HG03520 (cell line): ENCODE data around the gene RABGGTA.

ENCODE experiments used
- ATAC-seq: cut with Tn5 transposase; IDR thresholded peaks from one replicate; pipeline ENCODE4 v1.9.1; 2021; ENCODE audit warnings: mild to moderate bottlenecking, moderate library complexity; ENCODE audit not compliant: unreplicated experiment

The RABGGTA gene

GRCh38 chr14:24271134-24271833 lies at the start of gene RABGGTA:
Gene RABGGTA (minus strand): TSS chr14:24271597. CDS start chr14:24271115, 482 bp downstream.
- ATAC-seq: peak; percentile 86

- ATAC-seq: no peak
Observed at GRCh38 chr14:24317141-24317928, 45.9 kb upstream of the RABGGTA start.

- ATAC-seq: no peak
Observed at GRCh38 chr14:24316597-24316950, 45.2 kb upstream of the RABGGTA start.

- no peak for ATAC-seq
Observed at GRCh38 chr14:24315807-24316596, 44.6 kb upstream of the RABGGTA start.

GRCh38 chr14:24315243-24315806 lies 43.9 kb upstream of the RABGGTA start:
- ATAC-seq: no peak

GRCh38 chr14:24314377-24315193 lies 43.2 kb upstream of the RABGGTA start:
- no peak for ATAC-seq

GRCh38 chr14:24313913-24314312 lies 42.5 kb upstream of the RABGGTA start:
- ATAC-seq: no peak

GRCh38 chr14:24312736-24313507 lies 41.5 kb upstream of the RABGGTA start:
- ATAC-seq: no peak

GRCh38 chr14:24311837-24312615 lies 40.6 kb upstream of the RABGGTA start:
- no peak for ATAC-seq

GRCh38 chr14:24310646-24311604 lies 39.5 kb upstream of the RABGGTA start, which contains the start of gene LTB4R:
Gene LTB4R (plus strand): TSS chr14:24311502. CDS start chr14:24315652, 4,150 bp downstream.
- ATAC-seq: peak; percentile 61

- no peak for ATAC-seq
Observed at GRCh38 chr14:24310265-24310645, 38.9 kb upstream of the RABGGTA start.

GRCh38 chr14:24309538-24310264 lies 38.3 kb upstream of the RABGGTA start, which contains the start of gene LTB4R2:
Gene LTB4R2 (plus strand): TSS chr14:24310140. CDS start chr14:24310665, 525 bp downstream.
- no peak for ATAC-seq

- no peak for ATAC-seq
Observed at GRCh38 chr14:24308342-24309124, 37.1 kb upstream of the RABGGTA start.

GRCh38 chr14:24307575-24308341 lies 36.4 kb upstream of the RABGGTA start, which contains the start of gene CIDEB:
Gene CIDEB (minus strand): TSS chr14:24307977. CDS start chr14:24307858, 119 bp downstream.
- no peak for ATAC-seq

GRCh38 chr14:24307156-24307574 lies 35.8 kb upstream of the RABGGTA start:
- ATAC-seq: no peak
